Measurements from ENCODE around the gene STEAP2.

The STEAP2 gene

DNA sequence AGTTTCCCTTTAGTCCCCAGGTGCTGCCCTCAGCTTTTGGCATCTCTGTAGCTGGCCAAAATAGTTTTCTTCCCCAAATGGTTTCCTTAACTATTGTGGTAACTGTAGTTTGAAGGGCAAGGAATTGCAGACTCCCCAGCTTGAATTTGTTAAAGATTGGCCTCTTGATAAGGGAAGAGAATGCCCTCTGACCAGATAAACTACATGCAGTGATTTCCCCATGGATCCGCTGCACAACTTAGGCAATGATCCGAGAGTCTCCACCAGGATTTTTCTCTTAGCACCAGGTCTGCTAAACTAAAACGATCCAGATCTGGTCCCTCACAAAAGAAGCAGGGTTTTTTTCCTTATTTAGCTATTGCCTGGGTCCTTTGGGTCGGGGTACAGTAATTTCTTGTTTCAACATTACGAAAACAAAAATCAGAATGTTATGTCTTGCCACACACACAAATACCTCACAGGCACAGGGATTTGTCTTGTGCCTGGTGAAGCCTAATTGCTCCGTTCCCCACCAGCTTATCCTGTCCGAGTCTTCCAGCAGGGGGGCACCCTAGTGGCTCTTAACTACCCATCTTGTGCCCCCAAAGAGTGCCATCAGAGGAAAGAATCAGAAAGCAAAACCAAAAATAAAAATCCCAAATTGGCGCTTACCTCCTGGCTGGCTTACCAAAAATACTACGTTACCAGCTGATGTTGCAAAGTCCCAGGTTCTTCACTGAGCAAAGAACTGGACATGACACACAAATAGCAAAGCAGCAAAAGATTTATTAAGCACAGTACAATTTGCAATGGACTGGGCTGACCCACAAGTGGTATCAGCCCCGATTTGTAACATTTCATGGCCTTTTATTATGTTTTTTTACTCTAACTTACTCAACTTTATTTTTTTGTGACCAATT, 16.4 kb upstream of the STEAP2 start:
- no peak for DNase-seq

DNA sequence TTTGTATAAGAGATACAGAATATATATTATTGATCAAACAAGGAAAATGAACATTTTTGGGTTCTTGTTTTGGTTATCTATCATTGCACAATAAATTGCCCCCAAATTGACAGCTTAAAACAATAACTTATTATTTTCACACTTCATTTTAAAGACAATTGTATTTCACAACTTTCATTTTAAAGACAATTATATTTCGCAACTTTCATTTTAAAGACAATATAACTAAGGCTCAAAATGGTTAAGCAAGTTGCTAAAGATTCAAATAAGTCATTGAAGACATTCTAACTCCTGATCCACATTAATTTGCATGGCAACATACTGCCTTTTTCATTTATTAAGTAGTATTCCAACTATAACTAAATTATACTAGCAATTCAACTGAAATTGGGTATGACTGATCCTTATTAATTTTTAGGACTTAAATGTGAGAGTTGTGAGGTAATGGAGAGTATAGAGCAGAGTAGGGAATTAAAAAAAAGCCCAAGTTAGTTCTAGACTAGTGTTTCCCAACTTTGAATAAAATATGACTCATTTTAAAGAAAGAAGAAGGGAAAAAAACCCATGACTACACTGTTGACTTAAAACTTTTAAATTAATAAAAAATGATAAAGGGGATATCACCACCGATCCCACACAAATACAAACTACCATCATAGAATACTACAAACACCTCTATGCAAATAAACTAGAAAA, 9.9 kb upstream of the STEAP2 start:
- DNase-seq = no peak

DNA sequence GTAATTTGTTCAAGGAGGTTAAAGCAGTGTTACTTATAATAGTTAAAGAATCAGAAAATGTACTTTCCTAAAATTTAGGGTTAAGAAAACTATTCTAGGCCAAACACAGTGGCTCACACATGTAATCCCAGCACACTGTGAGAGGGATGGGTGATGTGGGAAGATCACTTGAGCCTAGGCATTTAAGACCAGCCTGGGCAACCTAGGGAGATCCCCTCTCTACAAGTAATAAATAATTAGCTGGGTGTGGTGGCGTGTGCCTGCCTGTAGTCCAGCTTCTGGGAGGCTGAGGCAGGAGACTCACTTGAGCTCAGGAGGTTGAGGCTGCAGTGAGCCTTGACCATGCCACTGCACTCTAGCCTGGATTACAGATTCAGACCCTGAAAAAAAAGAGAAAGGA, 3.6 kb upstream of the STEAP2 start:
- DNase-seq = no peak

DNA sequence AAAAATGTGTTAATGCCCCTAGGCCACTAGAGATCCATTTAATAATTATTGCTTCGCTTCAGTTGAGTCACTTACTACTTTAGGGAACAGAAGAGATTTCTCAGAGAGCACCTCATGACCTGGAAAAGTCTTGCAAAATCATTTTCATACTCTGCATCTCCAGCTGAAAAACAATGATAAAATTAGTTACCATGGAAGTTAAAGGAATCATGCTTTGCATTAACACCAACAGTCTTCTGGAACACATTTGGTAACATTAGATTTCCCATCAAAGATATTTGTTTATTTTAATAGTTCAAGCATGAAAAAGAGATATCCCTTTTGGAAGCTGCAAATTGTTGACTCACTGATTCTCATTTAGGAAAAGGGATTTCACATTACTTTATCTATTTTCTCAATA, 1.8 kb upstream of the STEAP2 start:
- no peak for DNase-seq

DNA sequence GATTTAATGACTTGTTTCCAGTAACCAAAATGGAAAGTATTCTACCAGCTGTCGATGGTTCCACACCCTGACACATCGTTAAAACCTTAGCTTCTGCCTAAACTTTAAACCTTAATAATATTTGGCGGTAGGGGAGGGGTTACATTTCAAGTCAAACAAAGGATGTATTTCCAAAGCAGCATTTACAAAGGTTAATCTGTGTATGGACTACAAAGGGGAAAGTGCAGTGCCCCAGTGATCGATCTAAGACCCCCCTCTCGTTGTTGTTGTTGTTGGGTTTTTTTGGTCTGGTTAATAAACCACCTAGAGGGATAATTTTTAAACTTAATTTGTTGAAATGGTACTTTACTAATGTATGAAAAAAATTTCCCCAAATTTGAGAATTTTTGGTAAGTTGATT, 1.1 kb upstream of the STEAP2 start:
- no peak for DNase-seq

DNA sequence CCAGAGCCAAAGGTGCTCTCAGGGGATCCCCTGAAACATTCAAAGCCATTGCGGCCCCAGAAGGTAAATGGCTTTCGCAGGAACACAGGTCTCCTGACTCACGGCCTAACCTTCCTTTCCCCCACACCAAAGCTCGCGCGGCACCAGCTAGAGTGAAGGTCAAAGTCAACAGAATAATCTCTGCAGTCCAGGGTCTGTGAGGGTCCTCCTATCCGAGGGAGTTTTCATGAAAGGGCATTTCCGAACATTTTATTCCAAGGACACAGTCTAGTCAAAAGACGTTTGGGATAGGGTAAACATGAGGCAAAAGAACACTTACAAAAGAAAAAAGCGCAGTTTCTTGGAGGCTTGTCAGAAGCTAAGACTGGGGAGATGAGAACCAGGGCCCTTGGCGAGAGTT, 559 bp upstream of the STEAP2 start:
- no peak for DNase-seq

DNA sequence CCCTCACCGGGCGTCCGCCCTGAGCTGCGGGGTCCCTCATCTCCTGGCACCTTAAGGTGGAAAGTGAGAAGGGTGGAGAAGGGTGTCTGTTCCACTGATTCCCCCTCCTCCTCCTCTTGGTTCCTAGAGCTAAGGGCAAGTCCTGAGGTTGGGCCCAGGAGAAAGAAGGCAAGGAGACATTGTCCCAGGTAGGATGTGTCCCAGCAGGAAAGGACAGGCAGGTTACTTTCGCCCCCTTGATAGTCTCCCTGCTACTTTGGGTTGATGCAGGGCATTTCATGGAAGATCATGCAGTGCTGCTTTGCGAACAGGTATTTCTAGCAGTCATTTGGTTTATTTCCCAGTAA, 582 bp downstream of the STEAP2 start:
- DNase-seq = no peak

DNA sequence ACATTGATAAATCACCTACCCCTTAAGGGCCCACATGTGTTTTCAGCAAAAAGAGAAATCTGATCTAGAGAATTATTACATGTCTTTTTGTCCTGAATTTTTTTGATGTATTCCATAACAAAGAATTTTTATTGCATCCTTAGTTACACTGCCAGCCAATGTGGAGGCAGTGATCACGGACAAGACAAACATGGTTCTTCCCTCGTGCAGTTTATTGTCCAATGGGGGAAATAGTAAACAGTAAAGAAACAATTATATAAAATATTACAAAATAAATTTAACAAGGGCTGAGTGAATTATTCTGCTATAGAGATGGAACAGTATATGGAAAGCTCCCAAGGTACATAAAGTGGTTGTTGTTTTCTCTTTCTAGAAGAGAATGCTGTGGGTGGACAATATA, 2.0 kb downstream of the STEAP2 start:
- no peak for DNase-seq

DNA sequence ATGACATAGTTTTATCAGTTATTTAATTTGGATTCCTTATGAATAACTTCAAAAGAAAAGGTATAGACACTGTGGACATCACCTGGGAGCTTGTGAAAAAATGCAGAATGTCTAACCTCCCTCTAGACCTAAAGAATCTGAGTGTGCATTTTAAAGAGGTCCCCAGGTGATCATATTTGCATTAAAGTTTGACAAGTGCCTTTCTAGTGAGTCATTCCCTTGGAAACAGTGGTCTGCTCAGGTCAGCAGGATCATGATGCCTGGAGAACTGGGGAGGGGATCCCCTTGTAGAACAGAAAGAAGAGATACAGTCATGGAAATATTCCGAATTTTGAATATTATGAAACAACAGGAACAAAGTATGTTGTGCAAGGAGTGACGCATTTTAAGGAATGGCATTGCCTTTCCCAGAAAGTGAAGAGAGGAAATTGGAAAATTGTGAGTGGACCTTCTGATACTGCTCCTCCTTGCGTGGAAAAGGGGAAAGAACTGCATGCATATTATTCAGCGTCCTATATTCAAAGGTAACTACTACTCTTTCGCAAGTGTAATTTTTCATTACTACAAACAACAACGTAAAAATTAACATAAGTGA, 4.6 kb downstream of the STEAP2 start:
- no peak for DNase-seq

DNA sequence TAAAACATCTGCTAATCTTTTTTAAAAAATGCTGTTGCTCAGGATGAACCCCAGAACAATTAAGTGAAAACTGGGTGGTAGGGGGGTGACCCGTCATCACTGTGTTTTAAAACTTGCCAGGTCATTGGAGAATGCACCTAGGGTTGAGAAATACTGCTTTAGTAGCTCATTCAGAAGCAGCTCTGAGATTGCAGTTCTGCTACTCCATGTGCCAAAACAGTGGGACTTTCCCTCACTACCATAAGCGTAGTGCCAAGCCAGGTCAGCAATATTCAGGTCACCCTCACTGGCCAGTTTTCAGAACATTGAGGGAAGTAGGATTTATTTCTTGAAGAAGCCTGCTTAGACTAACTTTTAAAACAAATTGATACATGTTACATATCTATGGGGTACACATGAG, 5.2 kb downstream of the STEAP2 start:
- DNase-seq = no peak

DNA sequence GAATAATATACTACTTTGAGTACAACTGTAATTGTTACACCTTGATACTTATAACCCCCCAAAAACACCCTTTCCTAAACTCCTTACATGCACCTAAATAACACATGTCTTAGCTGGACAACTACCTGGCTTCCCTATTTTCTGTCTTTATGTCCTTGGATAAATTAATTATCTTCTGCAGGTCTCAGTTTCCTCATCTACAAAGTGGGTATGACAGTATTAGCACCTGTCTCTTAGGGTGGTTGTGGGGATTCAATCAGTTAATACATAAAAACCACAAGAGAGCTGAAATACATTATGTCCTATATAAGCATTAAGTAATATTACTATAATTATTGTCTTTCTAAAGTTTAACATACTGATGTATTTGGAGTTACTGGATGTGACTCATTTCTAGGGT, 10.8 kb downstream of the STEAP2 start:
- no peak for DNase-seq

DNA sequence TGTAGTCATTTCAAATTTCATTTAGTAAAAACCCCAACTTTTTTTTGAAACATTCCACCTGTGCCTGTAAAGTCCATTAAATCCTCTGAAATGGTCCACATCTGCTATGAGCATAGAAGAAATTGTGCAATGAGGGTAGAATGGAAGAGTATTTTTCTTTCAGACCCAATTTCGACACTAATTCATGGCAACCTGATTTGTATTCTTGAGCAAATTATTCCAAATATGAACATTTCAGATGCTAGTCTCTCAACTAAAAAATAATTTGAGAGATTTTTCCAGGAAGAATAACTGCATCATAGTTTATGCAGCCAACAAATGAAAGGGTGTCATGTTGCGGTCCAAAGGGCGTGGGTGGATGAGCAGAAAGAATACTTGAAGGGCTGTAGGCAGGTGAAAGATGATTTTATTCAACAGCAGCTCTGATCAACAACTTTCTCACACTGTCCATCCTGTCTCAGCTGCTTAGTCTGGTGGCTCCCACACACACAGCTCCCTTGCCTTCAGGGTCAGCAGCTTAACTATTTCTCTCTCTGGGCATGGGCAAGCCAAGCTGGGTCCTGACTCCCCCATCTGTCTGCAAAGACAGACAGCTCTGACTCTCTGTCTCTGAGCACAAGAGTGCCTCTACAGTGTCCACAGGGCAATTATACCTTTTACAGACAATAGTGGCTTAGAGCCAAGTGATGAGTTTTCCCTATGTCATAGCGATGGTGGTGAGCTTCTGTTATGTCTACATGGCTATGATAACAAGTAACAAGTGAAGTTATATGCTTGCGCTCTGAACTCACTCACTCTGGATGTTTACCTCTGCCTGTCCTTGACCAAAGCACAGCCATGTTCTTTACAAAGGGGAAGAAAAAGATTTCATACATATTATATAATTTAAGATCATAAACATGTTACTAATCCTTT, 11.5 kb downstream of the STEAP2 start:
- no peak for DNase-seq

DNA sequence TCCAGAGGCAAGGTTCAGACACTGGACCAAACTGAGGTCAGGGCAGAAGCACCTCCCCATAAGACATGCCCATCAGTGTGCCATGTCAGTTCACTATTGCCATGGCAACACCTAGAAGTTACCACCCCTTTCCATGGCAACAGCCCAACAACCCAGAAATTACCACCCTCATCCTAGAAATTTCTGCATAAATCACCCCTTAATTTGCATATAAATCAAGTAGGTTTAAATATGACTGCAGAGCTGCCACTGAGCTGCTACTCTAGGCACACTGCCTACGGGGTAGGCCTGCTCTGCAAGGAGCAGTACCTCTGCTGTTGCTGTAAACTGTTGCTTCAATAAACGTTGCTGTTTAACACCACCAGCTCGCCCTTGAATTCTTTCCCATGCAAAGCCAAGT, 12.7 kb downstream of the STEAP2 start:
- DNase-seq = no peak

DNA sequence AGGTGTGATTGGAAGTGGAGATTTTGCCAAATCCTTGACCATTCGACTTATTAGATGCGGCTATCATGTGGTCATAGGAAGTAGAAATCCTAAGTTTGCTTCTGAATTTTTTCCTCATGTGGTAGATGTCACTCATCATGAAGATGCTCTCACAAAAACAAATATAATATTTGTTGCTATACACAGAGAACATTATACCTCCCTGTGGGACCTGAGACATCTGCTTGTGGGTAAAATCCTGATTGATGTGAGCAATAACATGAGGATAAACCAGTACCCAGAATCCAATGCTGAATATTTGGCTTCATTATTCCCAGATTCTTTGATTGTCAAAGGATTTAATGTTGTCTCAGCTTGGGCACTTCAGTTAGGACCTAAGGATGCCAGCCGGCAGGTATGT, 13.6 kb downstream of the STEAP2 start:
- DNase-seq = no peak

DNA sequence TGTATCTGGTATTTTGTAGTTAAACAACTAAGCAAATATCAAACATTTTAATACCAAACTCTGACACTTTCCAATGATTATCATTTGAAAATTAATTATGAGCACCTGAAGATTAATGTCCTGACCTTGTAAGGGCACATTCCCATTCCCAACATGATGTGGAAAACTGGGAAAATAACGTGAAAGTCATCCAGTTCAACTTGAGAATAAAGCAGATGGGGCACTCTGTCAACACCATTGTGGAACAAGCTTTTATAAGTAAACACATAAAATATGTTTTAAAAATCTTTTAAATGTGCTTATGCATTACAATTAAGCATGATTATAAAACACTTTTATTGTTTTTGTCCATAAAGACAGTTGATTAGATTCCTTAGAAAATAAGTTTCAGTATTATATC, 14.1 kb downstream of the STEAP2 start:
- DNase-seq = no peak

DNA sequence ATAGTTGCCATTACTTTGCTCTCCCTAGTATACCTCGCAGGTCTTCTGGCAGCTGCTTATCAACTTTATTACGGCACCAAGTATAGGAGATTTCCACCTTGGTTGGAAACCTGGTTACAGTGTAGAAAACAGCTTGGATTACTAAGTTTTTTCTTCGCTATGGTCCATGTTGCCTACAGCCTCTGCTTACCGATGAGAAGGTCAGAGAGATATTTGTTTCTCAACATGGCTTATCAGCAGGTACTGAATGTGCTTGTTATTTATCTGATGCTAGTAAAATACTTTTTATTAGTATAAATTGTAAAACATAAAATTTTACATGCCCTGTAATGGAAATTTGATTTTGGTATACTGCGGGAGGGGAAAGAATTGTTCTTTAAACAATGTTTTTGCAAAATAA, 15.7 kb downstream of the STEAP2 start:
- no peak for DNase-seq

DNA sequence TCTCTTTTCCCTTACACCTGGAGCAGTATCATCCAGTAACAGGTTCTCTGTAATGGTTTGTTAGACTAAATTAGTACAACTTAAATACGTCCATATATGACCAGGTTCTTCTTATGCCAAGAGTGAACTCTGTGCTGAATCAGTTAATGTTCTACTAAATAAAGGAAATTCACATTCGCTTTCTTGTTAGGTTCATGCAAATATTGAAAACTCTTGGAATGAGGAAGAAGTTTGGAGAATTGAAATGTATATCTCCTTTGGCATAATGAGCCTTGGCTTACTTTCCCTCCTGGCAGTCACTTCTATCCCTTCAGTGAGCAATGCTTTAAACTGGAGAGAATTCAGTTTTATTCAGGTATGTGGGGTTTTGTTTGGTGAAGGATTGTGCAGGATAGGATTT, 18.1 kb downstream of the STEAP2 start:
- DNase-seq = no peak

DNA sequence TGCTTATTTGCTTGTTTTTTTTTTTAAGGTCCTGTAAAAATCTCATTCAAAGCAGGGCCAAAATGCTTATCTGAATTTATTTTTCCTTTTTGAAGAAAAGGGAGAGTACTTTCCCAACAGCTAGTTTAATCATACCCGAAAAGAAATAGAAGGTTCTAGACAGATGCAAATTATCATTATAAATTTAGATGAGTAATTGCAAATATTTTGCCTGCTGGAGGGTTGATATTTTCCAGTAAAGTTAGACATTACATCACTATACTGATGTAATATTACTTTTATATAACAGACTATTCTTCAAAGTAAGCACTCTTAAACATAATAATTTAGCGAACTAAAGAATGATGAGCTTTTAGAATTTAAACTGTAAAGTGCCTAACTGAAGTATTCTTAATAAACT, 19.3 kb downstream of the STEAP2 start:
- DNase-seq = no peak

DNA sequence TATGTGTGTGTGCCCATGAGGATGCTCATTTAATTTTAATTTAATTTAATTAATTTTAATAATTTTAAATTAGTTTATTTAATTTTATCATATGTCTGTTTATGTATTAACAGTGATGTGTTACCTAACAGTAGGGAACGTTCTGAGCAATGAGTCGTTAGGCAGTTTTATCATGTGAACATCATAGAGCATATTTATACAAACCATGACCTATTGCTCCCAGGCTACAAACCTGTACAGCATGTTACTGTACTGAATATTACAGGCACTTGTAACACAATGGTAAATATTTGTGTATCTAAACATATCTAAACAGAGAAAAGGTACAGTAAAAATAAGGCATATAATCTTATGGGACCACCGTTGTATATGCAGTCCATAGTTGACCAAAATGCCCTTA, 19.8 kb downstream of the STEAP2 start:
- DNase-seq = no peak

DNA sequence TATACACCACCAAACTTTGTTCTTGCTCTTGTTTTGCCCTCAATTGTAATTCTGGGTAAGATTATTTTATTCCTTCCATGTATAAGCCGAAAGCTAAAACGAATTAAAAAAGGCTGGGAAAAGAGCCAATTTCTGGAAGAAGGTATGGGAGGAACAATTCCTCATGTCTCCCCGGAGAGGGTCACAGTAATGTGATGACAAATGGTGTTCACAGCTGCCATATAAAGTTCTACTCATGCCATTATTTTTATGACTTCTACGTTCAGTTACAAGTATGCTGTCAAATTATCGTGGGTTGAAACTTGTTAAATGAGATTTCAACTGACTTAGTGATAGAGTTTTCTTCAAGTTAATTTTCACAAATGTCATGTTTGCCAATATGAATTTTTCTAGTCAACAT, 20.9 kb downstream of the STEAP2 start:
- no peak for DNase-seq

DNA sequence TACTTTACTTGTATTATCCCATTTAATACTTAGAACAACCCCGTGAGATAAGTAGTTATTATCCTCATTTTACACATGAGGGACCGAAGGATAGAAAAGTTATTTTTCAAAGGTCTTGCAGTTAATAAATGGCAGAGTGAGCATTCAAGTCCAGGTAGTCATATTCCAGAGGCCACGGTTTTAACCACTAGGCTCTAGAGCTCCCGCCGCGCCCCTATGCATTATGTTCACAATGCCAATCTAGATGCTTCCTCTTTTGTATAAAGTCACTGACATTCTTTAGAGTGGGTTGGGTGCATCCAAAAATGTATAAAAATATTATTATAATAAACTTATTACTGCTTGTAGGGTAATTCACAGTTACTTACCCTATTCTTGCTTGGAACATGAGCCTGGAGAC, 22.0 kb downstream of the STEAP2 start:
- no peak for DNase-seq

DNA sequence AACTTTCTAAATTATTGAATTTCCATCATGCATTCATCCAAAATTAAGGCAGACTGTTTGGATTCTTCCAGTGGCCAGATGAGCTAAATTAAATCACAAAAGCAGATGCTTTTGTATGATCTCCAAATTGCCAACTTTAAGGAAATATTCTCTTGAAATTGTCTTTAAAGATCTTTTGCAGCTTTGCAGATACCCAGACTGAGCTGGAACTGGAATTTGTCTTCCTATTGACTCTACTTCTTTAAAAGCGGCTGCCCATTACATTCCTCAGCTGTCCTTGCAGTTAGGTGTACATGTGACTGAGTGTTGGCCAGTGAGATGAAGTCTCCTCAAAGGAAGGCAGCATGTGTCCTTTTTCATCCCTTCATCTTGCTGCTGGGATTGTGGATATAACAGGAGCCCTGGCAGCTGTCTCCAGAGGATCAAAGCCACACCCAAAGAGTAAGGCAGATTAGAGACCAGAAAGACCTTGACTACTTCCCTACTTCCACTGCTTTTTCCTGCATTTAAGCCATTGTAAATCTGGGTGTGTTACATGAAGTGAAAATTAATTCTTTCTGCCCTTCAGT, 25.3 kb downstream of the STEAP2 start:
- DNase-seq = no peak

DNA sequence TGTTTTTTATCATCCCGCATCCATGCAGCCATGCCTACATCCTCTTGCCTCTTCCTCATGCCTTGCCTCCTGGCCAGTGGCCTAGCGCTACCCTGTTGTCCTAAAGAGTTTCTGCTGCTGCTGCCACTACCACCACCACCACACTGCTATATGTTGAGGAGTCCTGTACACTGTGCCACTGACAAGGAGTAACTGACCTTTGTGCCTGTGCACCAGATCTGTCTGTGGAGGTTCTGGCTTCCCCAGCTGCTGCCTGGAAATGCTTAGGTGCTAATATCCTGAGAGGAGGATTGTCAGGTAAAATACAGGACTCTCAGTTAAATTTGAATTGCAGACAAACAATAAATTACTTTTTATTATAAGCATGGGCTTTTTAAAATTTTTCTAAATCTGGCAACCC, 26.5 kb downstream of the STEAP2 start:
- no peak for DNase-seq

Data from NCI-H2081 treated with DMSO at 0.1 percent for 48 hours (cell line).